GM10248 (cell line): ENCODE data around the gene KLF16.
A peak's percentile ranks its signal among the peaks of the same experiment; 100 is the strongest.

Experiments
- CTCF ChIA-PET: fragments of 300-600 bp; sonication (Branson Sonifier 250); formaldehyde crosslinking; extraction: SDS; loops from one replicate; lab custom pipeline; 2021; ENCODE audit warnings: antibody characterized with exemption; lab: Yijun Ruan, JAX
- POLR2A ChIA-PET: fragments of 350-650 bp; sonication (Branson Sonifier 250); formaldehyde crosslinking; extraction: SDS; loops from one replicate; lab custom pipeline; 2020; ENCODE audit warnings: antibody characterized with exemption; lab: Yijun Ruan, JAX
- DNase-seq: peaks from one replicate; pipeline ENCODE4 v3.0.0; 2012; ENCODE audit errors: extremely low spot score
- TF ChIP-seq, protein P1 (sequence below): IDR thresholded peaks from 2 replicates; pipeline ENCODE4 v1.5.1; 2012; ENCODE audit warnings: mild to moderate bottlenecking, low read depth; ENCODE audit errors: extremely low read depth, missing control alignments, control extremely low read depth

Gene KLF16

GRCh38 chr19:1855040-1855827 lies 8.1 kb downstream of the KLF16 start:
- CTCF ChIA-PET, result interaction anchor here (1.1 to 1.4 kb wide), 2 partner anchors 18 to 29 kb away, joined by 3 to 4 read pairs; no protein-coding TSS in a partner anchor
- TF ChIP-seq, protein P1, sequence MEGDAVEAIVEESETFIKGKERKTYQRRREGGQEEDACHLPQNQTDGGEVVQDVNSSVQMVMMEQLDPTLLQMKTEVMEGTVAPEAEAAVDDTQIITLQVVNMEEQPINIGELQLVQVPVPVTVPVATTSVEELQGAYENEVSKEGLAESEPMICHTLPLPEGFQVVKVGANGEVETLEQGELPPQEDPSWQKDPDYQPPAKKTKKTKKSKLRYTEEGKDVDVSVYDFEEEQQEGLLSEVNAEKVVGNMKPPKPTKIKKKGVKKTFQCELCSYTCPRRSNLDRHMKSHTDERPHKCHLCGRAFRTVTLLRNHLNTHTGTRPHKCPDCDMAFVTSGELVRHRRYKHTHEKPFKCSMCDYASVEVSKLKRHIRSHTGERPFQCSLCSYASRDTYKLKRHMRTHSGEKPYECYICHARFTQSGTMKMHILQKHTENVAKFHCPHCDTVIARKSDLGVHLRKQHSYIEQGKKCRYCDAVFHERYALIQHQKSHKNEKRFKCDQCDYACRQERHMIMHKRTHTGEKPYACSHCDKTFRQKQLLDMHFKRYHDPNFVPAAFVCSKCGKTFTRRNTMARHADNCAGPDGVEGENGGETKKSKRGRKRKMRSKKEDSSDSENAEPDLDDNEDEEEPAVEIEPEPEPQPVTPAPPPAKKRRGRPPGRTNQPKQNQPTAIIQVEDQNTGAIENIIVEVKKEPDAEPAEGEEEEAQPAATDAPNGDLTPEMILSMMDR, result no peak
- DNase-seq, result peak; percentile 93
- POLR2A ChIA-PET, result interaction anchor here (0.5 to 0.6 kb wide), 3 partner anchors 9 to 75 kb away, joined by 3 read pairs; no protein-coding TSS in a partner anchor

- ChIA-PET CTCF (interaction anchor here (1.4 kb wide), 2 partner anchors 29 to 42 kb away, joined by 3 to 4 read pairs; no protein-coding TSS in a partner anchor), POLR2A (interaction anchor here (0.6 kb wide), 2 partner anchors 16 to 75 kb away, joined by 3 read pairs; no protein-coding TSS in a partner anchor)
- TF ChIP-seq, protein P1, result no peak
- no peak for DNase-seq
Observed at GRCh38 chr19:1854542-1855039, 8.8 kb downstream of the KLF16 start.

GRCh38 chr19:1854039-1854541 lies 9.3 kb downstream of the KLF16 start:
- DNase-seq, result no peak
- ChIA-PET POLR2A (no interaction called here), CTCF (interaction anchor here (1.3 to 1.6 kb wide), 5 partner anchors 13 to 588 kb away, joined by 3 to 4 read pairs (median 3); no protein-coding TSS in a partner anchor)
- TF ChIP-seq, protein P1, result no peak

DNA sequence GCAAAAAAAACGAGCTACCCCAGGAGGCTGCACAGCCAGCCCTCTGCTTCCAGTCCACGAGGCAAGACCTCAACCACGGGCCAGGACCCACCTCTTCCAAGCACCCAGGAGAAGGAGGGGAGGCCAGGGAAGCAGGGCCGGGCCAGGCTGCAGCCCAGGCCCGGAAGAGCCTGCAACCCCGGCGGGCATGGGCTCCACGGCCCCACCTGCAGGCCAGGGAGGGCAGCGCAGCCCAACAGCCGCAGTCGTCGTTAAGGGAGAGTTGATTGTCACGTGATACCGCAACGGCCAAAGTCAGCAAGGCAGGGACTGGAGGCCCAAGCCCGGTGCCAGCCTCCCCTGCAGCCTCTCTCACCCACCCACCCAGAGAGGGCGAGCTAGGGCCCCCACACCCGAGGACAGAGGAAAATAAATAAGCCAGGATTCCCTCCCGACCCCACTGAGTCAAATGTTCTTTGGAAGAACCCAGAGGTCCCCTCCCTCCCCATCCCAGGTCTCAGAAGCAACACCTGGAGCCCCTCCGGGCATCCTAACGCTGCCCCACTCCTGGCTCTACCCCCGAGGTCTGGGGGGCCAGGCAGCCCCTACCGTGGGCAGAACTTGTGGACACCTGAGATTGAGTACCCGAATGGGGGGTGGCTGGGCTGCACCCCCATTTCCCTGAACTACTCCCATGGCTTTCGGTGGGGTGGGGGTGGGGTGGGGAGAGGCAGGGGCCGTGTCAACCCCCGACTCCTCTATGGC lies 9.9 kb downstream of the KLF16 start:
- ChIA-PET CTCF (interaction anchor here (0.7 to 1.6 kb wide), 6 partner anchors 13 to 587 kb away, joined by 3 to 4 read pairs (median 3); no protein-coding TSS in a partner anchor), POLR2A (no interaction called here)
- TF ChIP-seq, protein P1, result peak; percentile 99
- DNase-seq, result peak; percentile 86

DNA sequence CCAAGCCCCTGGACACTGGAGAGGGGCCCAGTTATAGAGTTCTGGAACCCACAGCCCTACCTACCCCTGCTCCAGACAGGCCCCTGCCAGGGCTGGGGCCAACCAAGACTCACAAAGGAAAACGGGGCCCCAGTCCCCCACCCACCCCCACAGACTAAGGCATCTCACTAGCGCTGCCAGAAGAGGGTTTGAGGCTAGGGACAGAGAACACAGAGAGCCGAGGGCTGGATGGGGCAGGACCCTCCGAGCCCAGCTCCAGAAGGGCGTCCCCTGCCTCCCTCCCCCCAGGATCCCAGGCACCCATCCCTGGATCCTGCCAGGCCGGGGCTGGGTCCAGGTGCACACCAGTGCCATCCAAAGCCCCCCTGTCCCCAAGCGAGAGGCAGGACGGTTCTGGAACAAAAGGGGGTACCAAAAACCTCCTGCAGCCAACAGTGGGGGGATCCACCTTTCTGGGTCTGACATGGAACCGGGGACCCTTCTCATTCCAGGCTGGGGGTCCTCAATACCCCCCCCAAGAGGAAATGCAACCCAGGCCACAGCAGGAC lies 10.7 kb downstream of the KLF16 start:
- POLR2A ChIA-PET, result interaction anchor here (0.5 kb wide), 1 partner anchor 22 kb away, joined by 5 read pairs; no protein-coding TSS in a partner anchor
- TF ChIP-seq, protein P1, result no peak
- CTCF ChIA-PET, result interaction anchor here (0.7 to 1.6 kb wide), 5 partner anchors 12 to 586 kb away, joined by 3 to 4 read pairs (median 3); no protein-coding TSS in a partner anchor
- DNase-seq, result no peak
